Measurements from ENCODE around the gene IL1R2. TPM values are rescaled to one million over a fixed set of nuclear protein-coding genes. Genes with fewer than 3 reads are reported as not detected.

IL1R2 gene
- total RNA-seq, 1 donor: 0.81 TPM

- no peak for TF ChIP-seq CTCF (IDR thresholded peaks at IDR 0.05; ENCODE audit: insufficient read depth, low read length)
- H3K4me3 ChIP-seq (ENCODE audit: low read depth, low read length): no peak overlapping the region
These were observed 10.3 kb upstream of the IL1R2 start for GRCh38 chr2:101981504-101981903.

GRCh38 chr2:101982495-101983029 lies 9.2 kb upstream of the IL1R2 start:
- no peak for DNase-seq (ENCODE audit: low read depth)
- no peak for TF ChIP-seq CTCF (IDR thresholded peaks at IDR 0.05; ENCODE audit: insufficient read depth, low read length)
- no peak overlapping the region for H3K4me3 ChIP-seq (ENCODE audit: low read depth, low read length)

More at GRCh38 chr2:101981504-101981903, 10.3 kb upstream of the IL1R2 start:
- no peak for DNase-seq (ENCODE audit: low read depth)

GRCh38 chr2:101983486-101983885 lies 8.3 kb upstream of the IL1R2 start:
- H3K4me3 ChIP-seq (ENCODE audit: low read depth, low read length): no peak overlapping the region
- peak; percentile 37 for DNase-seq (ENCODE audit: low read depth)
- no peak for TF ChIP-seq CTCF (IDR thresholded peaks at IDR 0.05; ENCODE audit: insufficient read depth, low read length)

GRCh38 chr2:101983928-101984327 lies 7.8 kb upstream of the IL1R2 start:
- peak; percentile 53 for TF ChIP-seq CTCF (IDR thresholded peaks at IDR 0.05; ENCODE audit: insufficient read depth, low read length)
- peak; percentile 27 for DNase-seq (ENCODE audit: low read depth)
- no peak overlapping the region for H3K4me3 ChIP-seq (ENCODE audit: low read depth, low read length)

GRCh38 chr2:101984656-101985055 lies 7.1 kb upstream of the IL1R2 start:
- no peak overlapping the region for H3K4me3 ChIP-seq (ENCODE audit: low read depth, low read length)
- DNase-seq (ENCODE audit: low read depth): no peak
- TF ChIP-seq CTCF (IDR thresholded peaks at IDR 0.05; ENCODE audit: insufficient read depth, low read length): no peak

- no peak overlapping the region for H3K4me3 ChIP-seq (ENCODE audit: low read depth, low read length)
- TF ChIP-seq CTCF (IDR thresholded peaks at IDR 0.05; ENCODE audit: insufficient read depth, low read length): no peak
- DNase-seq (ENCODE audit: low read depth): no peak
These were observed 6.5 kb upstream of the IL1R2 start for GRCh38 chr2:101985101-101985792.

Measured in fibroblast of the aortic adventitia (primary cell).